B cell (primary cell): ENCODE data around the gene GUCA1A.

Source experiments
- CTCF ChIP-seq: fragments of 200-600 bp; IDR thresholded peaks from one replicate; pipeline ENCODE4 v1.8.0; 2022; ENCODE audit warnings: antibody characterized with exemption, mild to moderate bottlenecking
- EZH2 ChIP-seq: IDR thresholded peaks from 2 replicates; pipeline ENCODE4 v1.6.1; 2012; ENCODE audit warnings: borderline replicate concordance, low read depth, mild to moderate bottlenecking, moderate library complexity, low read length; ENCODE audit not compliant: insufficient read depth, poor library complexity, severe bottlenecking

GRCh38 chr6:42140756-42141602 lies 32.2 kb upstream of the GUCA1A start:
- no peak for TF ChIP-seq CTCF
- TF ChIP-seq EZH2 = no peak
